ENCODE results near the gene AOPEP.
A peak's percentile ranks its signal among the peaks of the same experiment; 100 is the strongest.

Gene AOPEP

GRCh38 chr9:95029720-95030119 lies 303.2 kb downstream of the AOPEP start:
- no peak for DNase-seq (ENCODE audit: low read depth in 2 of 2, low spot score in 1 of 2)

- no peak for DNase-seq (ENCODE audit: low read depth in 2 of 2, low spot score in 1 of 2)
Observed at GRCh38 chr9:95030344-95030743, 303.8 kb downstream of the AOPEP start.

GRCh38 chr9:95030920-95031642 lies 304.6 kb downstream of the AOPEP start:
- no peak for DNase-seq (ENCODE audit: low read depth in 2 of 2, low spot score in 1 of 2)

- DNase-seq (ENCODE audit: low read depth in 2 of 2, low spot score in 1 of 2), result no peak
Observed at GRCh38 chr9:95031711-95032461, 305.4 kb downstream of the AOPEP start.

GRCh38 chr9:95032580-95033341 lies 306.3 kb downstream of the AOPEP start:
- no peak for DNase-seq (ENCODE audit: low read depth in 2 of 2, low spot score in 1 of 2)

- DNase-seq (ENCODE audit: low read depth in 2 of 2, low spot score in 1 of 2), result no peak
Observed at GRCh38 chr9:95035846-95036245, 309.3 kb downstream of the AOPEP start.

GRCh38 chr9:95036676-95037075 lies 310.2 kb downstream of the AOPEP start:
- no peak for DNase-seq (ENCODE audit: low read depth in 2 of 2, low spot score in 1 of 2)

GRCh38 chr9:95037789-95038521 lies 311.5 kb downstream of the AOPEP start:
- DNase-seq (ENCODE audit: low read depth in 2 of 2, low spot score in 1 of 2), result no peak

GRCh38 chr9:95038666-95039065 lies 312.2 kb downstream of the AOPEP start:
- no peak for DNase-seq (ENCODE audit: low read depth in 2 of 2, low spot score in 1 of 2)

GRCh38 chr9:95040106-95040505 lies 313.6 kb downstream of the AOPEP start:
- DNase-seq (ENCODE audit: low read depth in 2 of 2, low spot score in 1 of 2), result no peak

GRCh38 chr9:95043826-95044225 lies 317.3 kb downstream of the AOPEP start:
- no peak for DNase-seq (ENCODE audit: low read depth in 2 of 2, low spot score in 1 of 2)

GRCh38 chr9:95044731-95045508 lies 318.4 kb downstream of the AOPEP start:
- no peak for DNase-seq (ENCODE audit: low read depth in 2 of 2, low spot score in 1 of 2)

GRCh38 chr9:95045751-95046150 lies 319.3 kb downstream of the AOPEP start:
- DNase-seq (ENCODE audit: low read depth in 2 of 2, low spot score in 1 of 2), result no peak

- no peak for DNase-seq (ENCODE audit: low read depth in 2 of 2, low spot score in 1 of 2)
Observed at GRCh38 chr9:95047452-95048224, 321.1 kb downstream of the AOPEP start.

GRCh38 chr9:95048225-95049087 lies 322.0 kb downstream of the AOPEP start:
- peak in 1 of 2 donors; percentile 15 for DNase-seq (ENCODE audit: low read depth in 2 of 2, low spot score in 1 of 2)

- DNase-seq (ENCODE audit: low read depth in 2 of 2, low spot score in 1 of 2), result no peak
Observed at GRCh38 chr9:95049761-95050160, 323.3 kb downstream of the AOPEP start.

GRCh38 chr9:95053611-95054570 lies 327.4 kb downstream of the AOPEP start:
- DNase-seq (ENCODE audit: low read depth in 2 of 2, low spot score in 1 of 2), result no peak
